Medulla oblongata (tissue), 1 donor: ENCODE data around the gene NCK1.

Source experiments
- DNase-seq: peaks from one replicate; pipeline ENCODE4 v3.0.0-alpha.2; 2015; ENCODE audit errors: extremely low spot score

NCK1 gene

GRCh38 chr3:136861890-136862616 lies at the start of gene NCK1:
Gene NCK1 (plus strand): TSS chr3:136862208. CDS start chr3:136928002, 65,794 bp downstream.
- DNase-seq = peak; percentile 99

- peak; percentile 73 for DNase-seq
These were observed 44.6 kb upstream of the NCK1 start for GRCh38 chr3:136817448-136817847.

GRCh38 chr3:136818191-136818768 lies 43.7 kb upstream of the NCK1 start:
- peak; percentile 32 for DNase-seq

GRCh38 chr3:136818769-136819391 lies 43.1 kb upstream of the NCK1 start, which contains the start of gene SLC35G2:
Gene SLC35G2 (plus strand): TSS chr3:136819126. CDS start chr3:136854461, 35,335 bp downstream.
- DNase-seq = peak; percentile 60

GRCh38 chr3:136819392-136819730 lies 42.6 kb upstream of the NCK1 start:
- DNase-seq = peak; percentile 27

GRCh38 chr3:136819731-136820679 lies 42.0 kb upstream of the NCK1 start:
- DNase-seq = peak; percentile 22

- no peak for DNase-seq
These were observed 30.5 kb upstream of the NCK1 start for GRCh38 chr3:136831461-136831860.

- DNase-seq = no peak
These were observed 26.8 kb upstream of the NCK1 start for GRCh38 chr3:136835089-136835812.

- DNase-seq = no peak
These were observed 26.0 kb upstream of the NCK1 start for GRCh38 chr3:136835813-136836510.

GRCh38 chr3:136836511-136837156 lies 25.4 kb upstream of the NCK1 start:
- no peak for DNase-seq

GRCh38 chr3:136838641-136839555 lies 23.1 kb upstream of the NCK1 start:
- DNase-seq = no peak

GRCh38 chr3:136839556-136839931 lies 22.5 kb upstream of the NCK1 start:
- DNase-seq = no peak

GRCh38 chr3:136840252-136840651 lies 21.8 kb upstream of the NCK1 start:
- no peak for DNase-seq

- DNase-seq = no peak
These were observed 19.7 kb upstream of the NCK1 start for GRCh38 chr3:136842294-136842693.

GRCh38 chr3:136844724-136845123 lies 17.3 kb upstream of the NCK1 start:
- DNase-seq = no peak

- no peak for DNase-seq
These were observed 9.8 kb upstream of the NCK1 start for GRCh38 chr3:136852180-136852579.

GRCh38 chr3:136856665-136857064 lies 5.3 kb upstream of the NCK1 start:
- peak; percentile 33 for DNase-seq

- DNase-seq = peak; percentile 83
These were observed 3.6 kb upstream of the NCK1 start for GRCh38 chr3:136858381-136858780.

GRCh38 chr3:136860541-136860940 lies 1.5 kb upstream of the NCK1 start:
- DNase-seq = no peak
